ENCODE data around the gene ZNF134. TPM values are rescaled to one million over a fixed set of nuclear protein-coding genes. Genes with fewer than 3 reads are reported as not detected.
A peak's percentile ranks its signal among the peaks of the same experiment; 100 is the strongest.

The ZNF134 gene
- total RNA-seq, 2 experiments from 2014 or later: 18.8 to 19.5 TPM

DNA sequence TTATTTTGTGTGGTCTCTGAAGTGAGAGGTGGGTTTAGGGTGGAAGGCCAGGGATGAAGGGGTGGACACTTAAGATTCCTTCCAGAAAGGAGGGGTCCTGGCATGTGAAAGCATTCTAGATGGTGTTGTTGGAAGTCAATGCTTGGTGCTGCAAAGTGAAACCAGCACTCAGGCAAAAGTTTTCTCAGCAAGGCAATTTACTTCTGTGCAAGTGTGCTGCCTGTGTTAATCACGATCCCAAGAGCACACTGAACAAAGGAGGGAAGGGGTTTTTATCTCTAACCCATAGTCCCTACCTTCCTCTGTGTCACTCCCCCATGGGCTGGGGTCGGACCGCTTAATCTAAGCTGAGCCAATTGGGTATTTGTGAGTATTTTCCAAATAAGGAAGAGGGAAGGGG lies 1.3 kb downstream of the ZNF134 start:
- Mint-ChIP-seq H3K4me1 (peaks cover 11% of the 10 kb centered on the region), H3K27me3 (no peaks in the 10 kb centered on the region), H3K27ac (peak overlapping the region; percentile 80), H3K9me3 (peaks cover 63% of the 10 kb centered on the region), H3K36me3 (peaks cover 72% of the 10 kb centered on the region), H3K4me3 (peak overlapping the region; percentile 85)
- DNase-seq: no peak

DNA sequence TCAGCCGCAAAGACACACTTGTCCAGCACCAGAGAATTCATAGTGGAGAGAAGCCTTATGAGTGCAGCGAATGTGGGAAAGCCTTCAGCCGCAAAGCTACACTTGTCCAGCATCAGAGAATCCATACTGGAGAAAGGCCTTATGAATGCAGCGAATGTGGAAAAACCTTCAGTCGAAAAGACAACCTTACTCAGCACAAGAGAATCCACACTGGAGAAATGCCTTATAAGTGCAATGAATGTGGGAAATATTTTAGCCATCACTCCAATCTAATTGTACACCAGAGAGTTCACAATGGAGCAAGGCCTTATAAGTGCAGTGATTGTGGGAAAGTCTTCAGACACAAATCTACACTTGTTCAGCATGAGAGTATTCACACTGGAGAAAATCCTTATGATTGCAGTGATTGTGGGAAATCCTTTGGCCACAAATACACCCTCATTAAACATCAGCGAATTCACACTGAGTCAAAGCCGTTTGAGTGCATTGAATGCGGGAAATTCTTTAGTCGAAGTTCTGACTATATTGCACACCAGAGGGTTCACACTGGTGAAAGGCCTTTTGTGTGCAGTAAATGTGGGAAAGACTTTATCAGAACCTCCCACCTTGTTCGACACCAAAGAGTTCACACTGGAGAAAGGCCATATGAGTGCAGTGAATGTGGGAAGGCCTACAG lies 6.8 kb downstream of the ZNF134 start:
- no peak overlapping the region for H3K27ac Mint-ChIP-seq
- peaks cover 99% of the 10 kb centered on the region for H3K36me3 Mint-ChIP-seq
- no peak overlapping the region for H3K4me3 Mint-ChIP-seq
- H3K9me3 Mint-ChIP-seq: peaks cover 80% of the 10 kb centered on the region
- H3K4me1 Mint-ChIP-seq: no peaks in the 10 kb centered on the region
- DNase-seq: no peak
- H3K27me3 Mint-ChIP-seq: no peaks in the 10 kb centered on the region

DNA sequence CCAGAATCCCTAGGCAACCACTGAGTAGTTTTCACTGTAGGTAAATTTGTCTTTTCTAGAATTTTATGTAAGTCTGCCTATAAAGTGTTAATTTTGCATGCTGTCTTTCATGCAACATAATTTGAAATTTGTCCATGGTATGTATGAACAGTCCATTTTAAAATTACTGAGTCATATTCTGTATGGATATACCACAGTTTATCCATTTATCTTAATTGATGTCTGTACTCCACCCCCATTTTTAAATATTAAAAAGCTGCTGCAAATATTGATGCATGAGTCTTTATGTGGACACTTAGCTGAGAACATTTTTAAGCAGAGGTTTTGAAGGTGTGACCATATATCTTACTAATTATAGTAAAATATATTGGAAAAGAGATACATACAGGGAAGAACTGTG lies 9.0 kb downstream of the ZNF134 start:
- H3K4me3 Mint-ChIP-seq: no peak overlapping the region
- H3K36me3 Mint-ChIP-seq: peaks cover 79% of the 10 kb centered on the region
- no peak for DNase-seq
- no peaks in the 10 kb centered on the region for H3K27me3 Mint-ChIP-seq
- peaks cover 67% of the 10 kb centered on the region for H3K9me3 Mint-ChIP-seq
- no peaks in the 10 kb centered on the region for H3K4me1 Mint-ChIP-seq
- H3K27ac Mint-ChIP-seq: no peak overlapping the region

DNA sequence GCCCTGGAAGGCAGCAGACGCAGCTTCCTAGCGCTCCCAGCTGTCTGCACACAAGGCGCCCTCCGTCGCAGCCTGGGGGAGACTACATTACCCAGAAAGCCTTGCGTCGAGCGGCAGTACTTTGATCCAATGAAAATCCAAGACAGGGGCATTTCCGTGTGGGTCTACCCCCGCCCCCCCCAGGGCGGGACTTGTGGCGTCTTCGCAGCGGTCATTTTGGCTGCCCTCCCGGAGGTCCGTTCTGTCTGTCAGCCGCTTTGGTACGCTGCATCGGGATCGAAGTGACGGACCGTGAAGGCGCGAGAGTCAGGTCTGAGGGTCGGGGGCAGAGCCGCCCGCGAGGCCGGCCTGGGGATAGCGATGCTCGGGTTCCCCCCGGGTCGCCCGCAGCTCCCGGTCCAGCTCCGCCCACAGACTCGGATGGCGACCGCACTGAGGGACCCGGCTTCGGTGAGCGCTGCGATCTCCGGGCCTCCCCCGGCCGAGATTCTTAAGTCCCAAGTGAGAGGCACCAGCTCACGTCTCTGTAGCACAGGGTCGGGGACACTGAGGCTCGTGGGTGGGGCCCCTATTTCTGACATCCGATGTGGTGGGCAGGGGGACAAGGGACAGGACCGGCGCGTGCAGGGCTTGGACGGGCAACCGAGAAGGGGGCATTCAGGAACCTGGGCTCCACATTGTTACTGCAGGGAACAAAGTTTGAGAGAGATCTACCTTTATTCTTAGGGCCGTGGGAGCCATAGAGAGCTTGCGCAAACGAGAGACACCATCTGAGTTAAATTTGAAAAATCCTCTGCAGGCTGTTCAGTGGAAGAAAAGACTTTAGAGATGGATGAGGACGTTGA lies 19.2 kb downstream of the ZNF134 start, which contains the start of gene ZNF211:
ZNF211 (plus strand) TSS at position 182 of the 845 bp plus-strand sequence; CDS start at position 361, 179 bp downstream.
- H3K36me3 Mint-ChIP-seq: peaks cover 54% of the 10 kb centered on the region
- H3K4me1 Mint-ChIP-seq: peaks cover 9% of the 10 kb centered on the region
- peaks cover 22% of the 10 kb centered on the region for H3K9me3 Mint-ChIP-seq
- H3K27me3 Mint-ChIP-seq: no peaks in the 10 kb centered on the region
- peak within 1 kb of the TSS; percentile 93 for H3K4me3 Mint-ChIP-seq
- H3K27ac Mint-ChIP-seq: peak within 1 kb of the TSS; percentile 84
- peak; percentile 86 for DNase-seq

DNA sequence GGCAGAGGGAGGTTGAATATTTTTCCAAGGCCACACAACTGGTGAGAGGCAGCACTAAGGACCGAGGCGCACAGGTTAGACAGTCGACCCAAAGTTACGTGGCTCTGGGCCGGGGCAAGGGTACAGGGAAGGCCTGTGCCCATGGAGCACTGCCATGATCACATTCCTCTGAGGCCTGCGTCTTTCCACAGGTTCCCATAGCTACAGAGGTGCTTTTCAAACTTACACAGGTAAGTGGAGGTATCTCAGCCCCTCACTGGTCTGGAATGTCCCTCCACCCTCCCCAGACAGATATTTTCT lies 19.7 kb downstream of the ZNF134 start:
- Mint-ChIP-seq H3K9me3 (peaks cover 27% of the 10 kb centered on the region), H3K27me3 (no peaks in the 10 kb centered on the region), H3K36me3 (peaks cover 60% of the 10 kb centered on the region), H3K4me1 (peaks cover 9% of the 10 kb centered on the region), H3K4me3 (peak overlapping the region; percentile 93), H3K27ac (peak overlapping the region; percentile 84)
- no peak for DNase-seq

DNA sequence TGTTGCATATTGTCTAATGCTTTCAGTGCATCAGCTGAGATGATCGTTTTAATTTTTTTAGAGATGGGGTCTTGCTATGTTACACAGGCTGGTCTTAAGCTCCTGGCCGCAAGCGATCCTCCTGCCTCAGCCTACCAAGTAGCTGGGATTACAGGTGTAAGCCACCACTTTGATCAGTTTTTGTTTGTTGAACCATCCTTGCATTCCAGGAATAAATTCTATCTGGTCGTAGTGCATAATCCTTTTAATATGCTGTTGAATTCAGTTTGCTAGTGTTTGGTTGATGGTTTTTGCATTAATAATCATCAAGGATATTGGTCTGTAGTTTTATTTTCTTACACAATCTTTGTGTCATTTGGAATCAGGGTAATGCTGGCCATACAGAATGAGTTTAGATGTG lies 23.3 kb downstream of the ZNF134 start:
- Mint-ChIP-seq H3K27ac (no peak overlapping the region), H3K36me3 (peaks cover 78% of the 10 kb centered on the region), H3K9me3 (peaks cover 48% of the 10 kb centered on the region), H3K4me3 (no peak overlapping the region), H3K4me1 (peaks cover 9% of the 10 kb centered on the region), H3K27me3 (no peaks in the 10 kb centered on the region)
- DNase-seq: no peak

DNA sequence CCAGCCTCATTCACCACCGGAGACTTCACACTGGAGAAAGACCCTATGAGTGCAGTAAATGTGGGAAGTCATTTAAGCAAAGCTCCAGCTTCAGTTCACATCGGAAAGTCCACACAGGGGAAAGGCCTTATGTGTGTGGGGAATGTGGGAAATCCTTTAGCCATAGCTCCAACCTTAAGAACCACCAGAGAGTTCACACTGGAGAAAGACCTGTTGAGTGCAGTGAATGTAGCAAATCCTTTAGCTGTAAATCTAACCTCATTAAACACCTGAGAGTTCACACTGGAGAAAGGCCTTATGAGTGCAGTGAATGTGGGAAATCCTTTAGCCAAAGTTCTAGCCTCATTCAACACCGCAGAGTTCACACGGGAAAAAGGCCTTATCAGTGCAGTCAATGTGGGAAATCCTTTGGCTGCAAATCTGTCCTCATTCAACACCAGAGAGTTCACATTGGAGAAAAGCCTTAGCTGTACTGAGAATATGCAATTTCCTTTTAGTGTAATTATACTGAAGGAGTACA lies 27.7 kb downstream of the ZNF134 start:
- Mint-ChIP-seq H3K4me3 (no peak overlapping the region), H3K27me3 (no peaks in the 10 kb centered on the region), H3K27ac (no peak overlapping the region), H3K36me3 (peaks cover 78% of the 10 kb centered on the region), H3K9me3 (peaks cover 60% of the 10 kb centered on the region), H3K4me1 (no peaks in the 10 kb centered on the region)
- DNase-seq: no peak

DNA sequence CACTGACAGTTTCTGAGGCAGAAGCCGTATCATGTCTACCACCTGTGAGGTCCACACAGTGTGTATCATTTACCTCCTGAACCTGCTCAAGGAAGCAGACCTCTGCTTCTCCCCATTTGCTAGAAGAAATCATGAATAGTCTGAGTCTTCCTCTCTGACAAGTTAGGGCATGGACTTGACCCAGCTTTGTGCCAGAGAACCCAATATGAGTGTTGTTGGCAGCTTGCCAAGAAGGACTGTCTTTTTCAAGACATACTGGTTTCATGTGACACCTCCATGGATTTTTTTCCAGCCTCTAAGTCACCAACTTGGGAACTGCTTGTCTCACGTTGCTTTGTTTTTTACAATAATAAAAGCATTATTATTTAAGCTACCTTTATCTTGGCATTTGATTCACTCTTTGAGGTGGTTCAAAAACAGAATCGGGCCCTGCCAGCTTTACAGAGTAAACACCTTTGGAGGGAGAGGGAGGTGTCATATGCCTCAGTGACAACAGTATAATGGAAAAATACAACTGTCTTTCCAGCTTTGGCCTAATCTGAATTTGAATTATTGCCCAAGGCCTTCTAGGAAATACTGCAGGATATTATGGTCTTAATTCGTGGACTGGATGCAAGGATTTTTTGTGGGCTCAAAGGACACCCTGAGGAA lies 28.5 kb downstream of the ZNF134 start:
- Mint-ChIP-seq H3K4me3 (no peak overlapping the region), H3K36me3 (peaks cover 70% of the 10 kb centered on the region), H3K9me3 (peaks cover 56% of the 10 kb centered on the region)

DNA sequence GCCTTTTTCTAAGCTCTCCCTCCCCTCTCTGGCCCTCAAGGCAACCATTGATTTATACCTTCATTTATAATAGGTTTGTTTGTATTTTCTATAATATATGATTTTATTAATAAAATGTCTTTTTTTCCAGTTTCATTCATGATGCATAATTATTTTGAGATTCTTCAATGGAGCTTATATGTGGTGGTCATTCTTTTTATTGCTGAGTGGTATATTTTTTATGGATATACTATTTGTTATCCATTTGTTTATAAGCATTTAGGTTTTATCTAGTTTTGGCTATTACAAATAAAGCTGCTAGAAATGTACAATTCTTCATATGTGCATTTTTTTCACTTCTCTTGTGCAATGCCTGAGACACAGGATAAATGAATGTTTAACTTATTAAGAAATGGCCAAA lies 29.7 kb downstream of the ZNF134 start:
- H3K4me3 Mint-ChIP-seq: no peak overlapping the region

More for the DNA sequence above, 28.5 kb downstream of the ZNF134 start:
- Mint-ChIP-seq H3K27me3 (no peaks in the 10 kb centered on the region), H3K4me1 (no peaks in the 10 kb centered on the region), H3K27ac (no peak overlapping the region)
- DNase-seq: no peak

DNA sequence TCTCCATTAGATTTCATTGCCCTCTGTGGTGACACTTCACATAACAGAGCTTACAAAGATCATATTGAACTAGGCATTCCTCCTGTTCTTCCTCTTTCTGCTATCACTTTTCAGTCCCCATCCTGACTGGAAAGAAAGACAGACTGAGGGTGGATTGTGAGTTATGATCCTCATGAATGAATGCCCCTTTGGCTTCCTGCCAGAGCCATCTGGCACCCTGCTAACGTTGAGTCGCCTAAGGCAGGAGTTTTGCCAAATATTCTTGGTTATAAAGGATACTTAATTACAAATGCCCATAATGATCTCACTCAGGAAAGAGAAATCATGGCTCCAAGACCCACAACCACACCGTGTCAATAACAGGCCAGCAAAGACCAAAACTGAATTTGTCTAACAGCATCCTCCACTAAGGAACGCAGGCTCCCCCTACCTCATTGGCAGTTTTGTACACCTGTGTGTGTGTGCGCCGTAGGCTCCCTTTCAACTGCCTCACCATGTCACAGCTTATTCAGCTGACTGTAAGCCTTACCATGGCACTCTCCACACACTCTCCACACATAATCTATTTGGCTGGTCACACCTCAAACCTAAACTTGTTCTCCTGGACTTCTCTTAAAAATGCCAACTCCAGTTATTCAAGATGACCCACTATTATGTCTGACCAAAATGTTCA lies 34.4 kb downstream of the ZNF134 start:
- H3K4me1 Mint-ChIP-seq: peaks cover 7% of the 10 kb centered on the region
- H3K27me3 Mint-ChIP-seq: peaks cover 4% of the 10 kb centered on the region
- peaks cover 26% of the 10 kb centered on the region for H3K36me3 Mint-ChIP-seq
- DNase-seq: no peak
- peaks cover 42% of the 10 kb centered on the region for H3K9me3 Mint-ChIP-seq
- H3K27ac Mint-ChIP-seq: no peak overlapping the region
- H3K4me3 Mint-ChIP-seq: no peak overlapping the region

More for the DNA sequence above, 29.7 kb downstream of the ZNF134 start:
- Mint-ChIP-seq H3K27me3 (no peaks in the 10 kb centered on the region), H3K9me3 (peaks cover 53% of the 10 kb centered on the region), H3K36me3 (peaks cover 58% of the 10 kb centered on the region), H3K4me1 (no peaks in the 10 kb centered on the region), H3K27ac (no peak overlapping the region)
- no peak for DNase-seq

DNA sequence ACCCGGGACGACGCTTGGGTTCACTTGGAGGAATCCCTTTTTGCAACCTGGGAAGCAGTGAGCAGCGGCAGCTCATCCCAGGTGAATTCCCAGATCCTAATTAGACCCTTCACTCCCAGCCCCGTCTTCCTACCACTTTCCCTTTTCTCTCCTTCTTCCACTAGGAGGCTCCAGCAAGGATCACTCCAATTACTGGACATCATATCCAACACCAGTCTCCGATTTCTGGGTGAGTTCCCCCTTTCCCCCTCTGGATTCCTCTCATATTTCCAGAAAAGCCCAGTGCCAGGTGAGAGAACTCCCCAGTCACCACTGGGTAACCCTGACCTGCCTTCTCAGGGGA lies 37.6 kb downstream of the ZNF134 start:
- Mint-ChIP-seq H3K4me3 (peak overlapping the region; percentile 50), H3K36me3 (peaks cover 27% of the 10 kb centered on the region), H3K27ac (no peak overlapping the region), H3K9me3 (peaks cover 37% of the 10 kb centered on the region), H3K4me1 (peaks cover 7% of the 10 kb centered on the region), H3K27me3 (peaks cover 23% of the 10 kb centered on the region)
- no peak for DNase-seq

DNA sequence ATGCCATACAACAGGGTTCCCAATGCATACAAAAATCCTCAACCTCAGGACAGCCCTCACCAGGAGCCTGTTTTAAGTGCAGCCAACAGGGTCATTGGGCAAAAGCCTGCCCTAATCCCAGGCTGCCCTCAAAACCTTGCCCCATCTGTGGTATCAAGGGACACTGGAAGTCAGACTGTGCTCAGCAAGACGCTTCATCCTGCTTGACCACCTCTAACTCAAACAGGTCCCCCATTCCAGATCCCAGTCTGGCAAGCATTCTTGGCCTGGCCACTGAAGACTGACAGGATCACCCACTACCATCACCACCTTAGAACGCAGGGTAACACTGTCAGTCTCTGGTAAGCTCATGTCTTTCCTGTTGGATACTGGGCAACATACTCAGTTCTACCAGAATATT lies 39.6 kb downstream of the ZNF134 start:
- no peak overlapping the region for H3K4me3 Mint-ChIP-seq
- peaks cover 32% of the 10 kb centered on the region for H3K9me3 Mint-ChIP-seq
- no peak overlapping the region for H3K27ac Mint-ChIP-seq
- H3K4me1 Mint-ChIP-seq: peaks cover 7% of the 10 kb centered on the region
- H3K36me3 Mint-ChIP-seq: peaks cover 27% of the 10 kb centered on the region
- DNase-seq: no peak
- H3K27me3 Mint-ChIP-seq: peaks cover 25% of the 10 kb centered on the region

DNA sequence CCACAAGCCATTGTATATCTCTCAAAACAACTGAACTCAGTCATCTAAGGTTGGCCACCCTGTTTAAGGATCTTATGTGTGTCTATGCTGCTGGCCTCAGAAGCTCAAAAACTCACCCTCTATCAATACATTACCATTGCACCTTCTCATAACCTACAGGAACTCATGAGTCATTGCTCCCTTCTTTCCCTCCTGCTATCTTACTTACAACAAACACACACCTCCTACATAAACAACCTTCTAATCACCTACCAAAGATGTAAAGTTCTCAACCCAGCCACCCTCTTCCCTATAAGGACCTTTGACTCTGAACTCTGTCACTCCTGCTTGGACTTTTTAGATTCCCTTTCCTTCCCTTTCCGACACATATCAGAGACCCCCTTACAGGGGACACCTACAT lies 41.4 kb downstream of the ZNF134 start:
- peaks cover 27% of the 10 kb centered on the region for H3K36me3 Mint-ChIP-seq
- H3K9me3 Mint-ChIP-seq: peaks cover 27% of the 10 kb centered on the region

DNA sequence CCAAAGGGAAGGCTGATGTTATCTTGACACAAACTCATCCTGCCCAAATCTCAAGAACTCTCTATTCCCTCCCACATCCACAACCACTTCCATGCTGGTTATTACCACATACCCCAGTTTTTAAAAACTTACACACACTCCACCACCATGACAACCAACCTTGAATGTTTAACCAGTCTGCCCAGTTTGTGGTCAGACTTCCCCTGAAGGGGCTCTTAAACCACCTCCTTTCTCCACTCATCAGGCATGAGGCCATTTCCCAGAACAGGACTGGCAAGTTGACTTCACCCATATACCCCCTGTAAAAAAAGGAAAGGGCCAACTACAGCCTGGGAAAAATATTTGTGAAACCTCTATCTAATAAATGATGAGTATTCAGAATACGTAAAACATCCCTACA lies 42.3 kb downstream of the ZNF134 start:
- no peak for DNase-seq
- H3K27me3 Mint-ChIP-seq: peaks cover 39% of the 10 kb centered on the region
- peaks cover 27% of the 10 kb centered on the region for H3K9me3 Mint-ChIP-seq
- peaks cover 26% of the 10 kb centered on the region for H3K36me3 Mint-ChIP-seq
- no peak overlapping the region for H3K4me3 Mint-ChIP-seq
- peaks cover 5% of the 10 kb centered on the region for H3K4me1 Mint-ChIP-seq
- H3K27ac Mint-ChIP-seq: no peak overlapping the region

More for the DNA sequence above, 41.4 kb downstream of the ZNF134 start:
- Mint-ChIP-seq H3K4me1 (peaks cover 7% of the 10 kb centered on the region), H3K4me3 (no peak overlapping the region), H3K27ac (no peak overlapping the region), H3K27me3 (peaks cover 33% of the 10 kb centered on the region)
- DNase-seq: no peak

Measured in activated naive CD8-positive, alpha-beta T cell treated with anti-CD3 and anti-CD28 coated beads for 36 hours (primary cell).